Measurements from ENCODE around the gene FALEC. TPM values are rescaled to one million over a fixed set of nuclear protein-coding genes. Genes with fewer than 3 reads are reported as not detected.

The FALEC gene
- total and polyA plus RNA-seq, 9 of the 15 experiments (the other 6 are each of a cell fraction or from before 2014, with no cell fraction given) = 0.15 to 1.8 (median 0.53) TPM; not detected in 5

DNA sequence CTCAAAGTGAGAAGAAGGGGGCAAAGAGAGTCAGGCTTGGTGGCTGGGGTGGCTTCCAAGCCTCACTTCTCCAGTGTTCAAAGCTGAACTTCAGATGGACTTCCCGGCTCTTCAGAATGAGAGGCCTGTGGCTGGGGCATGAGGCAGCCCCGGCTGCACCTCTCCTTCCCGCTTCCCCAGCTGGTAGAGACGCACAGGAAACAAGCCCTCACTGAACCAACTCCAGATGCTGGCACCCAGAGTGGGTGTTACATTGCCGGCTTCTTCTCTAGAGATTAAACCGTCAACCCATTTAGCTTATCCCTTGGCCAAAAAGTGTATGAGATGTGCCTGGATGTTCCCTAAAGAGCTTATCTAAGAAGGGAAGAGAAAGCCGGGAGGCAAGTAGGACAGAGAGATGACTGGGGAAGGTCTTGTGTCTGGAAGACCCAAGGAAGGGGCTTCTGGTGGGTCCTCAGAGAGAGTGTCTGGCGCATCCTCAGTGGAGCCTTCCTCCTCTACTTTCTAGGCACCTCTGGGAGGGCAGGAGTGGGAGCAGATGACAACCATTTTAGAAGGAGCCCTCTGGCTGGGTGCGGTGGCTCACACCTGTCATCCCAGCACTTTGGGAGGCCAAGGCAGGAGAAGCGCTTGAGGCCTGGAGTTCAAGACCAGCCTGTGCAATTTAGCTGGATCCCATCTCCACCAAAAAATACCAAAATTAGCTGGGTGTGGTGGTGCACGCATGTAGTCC lies 35.7 kb downstream of the FALEC start (continued):
- TF ChIP-seq, protein P1, sequence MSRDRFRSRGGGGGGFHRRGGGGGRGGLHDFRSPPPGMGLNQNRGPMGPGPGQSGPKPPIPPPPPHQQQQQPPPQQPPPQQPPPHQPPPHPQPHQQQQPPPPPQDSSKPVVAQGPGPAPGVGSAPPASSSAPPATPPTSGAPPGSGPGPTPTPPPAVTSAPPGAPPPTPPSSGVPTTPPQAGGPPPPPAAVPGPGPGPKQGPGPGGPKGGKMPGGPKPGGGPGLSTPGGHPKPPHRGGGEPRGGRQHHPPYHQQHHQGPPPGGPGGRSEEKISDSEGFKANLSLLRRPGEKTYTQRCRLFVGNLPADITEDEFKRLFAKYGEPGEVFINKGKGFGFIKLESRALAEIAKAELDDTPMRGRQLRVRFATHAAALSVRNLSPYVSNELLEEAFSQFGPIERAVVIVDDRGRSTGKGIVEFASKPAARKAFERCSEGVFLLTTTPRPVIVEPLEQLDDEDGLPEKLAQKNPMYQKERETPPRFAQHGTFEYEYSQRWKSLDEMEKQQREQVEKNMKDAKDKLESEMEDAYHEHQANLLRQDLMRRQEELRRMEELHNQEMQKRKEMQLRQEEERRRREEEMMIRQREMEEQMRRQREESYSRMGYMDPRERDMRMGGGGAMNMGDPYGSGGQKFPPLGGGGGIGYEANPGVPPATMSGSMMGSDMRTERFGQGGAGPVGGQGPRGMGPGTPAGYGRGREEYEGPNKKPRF (IDR thresholded peaks at IDR 0.05; ENCODE audit: low read depth, low read length) = no peak
- TF ChIP-seq JUND (IDR thresholded peaks at IDR 0.05; ENCODE audit: borderline replicate concordance, low read depth, low read length) (no peak), JUND (tag; IDR thresholded peaks at IDR 0.05; ENCODE audit: borderline replicate concordance, low read depth, low read length) (no peak), NRF1 (conservative IDR thresholded peaks at IDR 0.05 in 1 of 2, IDR thresholded peaks at IDR 0.05 in 1 of 2) (no peak), ZNF133 (CRISPR knock-in tag; IDR thresholded peaks at IDR 0.05) (no peak), THRAP3 (IDR thresholded peaks at IDR 0.05; ENCODE audit: borderline replicate concordance) (no peak)
- TF ChIP-seq, protein P2, sequence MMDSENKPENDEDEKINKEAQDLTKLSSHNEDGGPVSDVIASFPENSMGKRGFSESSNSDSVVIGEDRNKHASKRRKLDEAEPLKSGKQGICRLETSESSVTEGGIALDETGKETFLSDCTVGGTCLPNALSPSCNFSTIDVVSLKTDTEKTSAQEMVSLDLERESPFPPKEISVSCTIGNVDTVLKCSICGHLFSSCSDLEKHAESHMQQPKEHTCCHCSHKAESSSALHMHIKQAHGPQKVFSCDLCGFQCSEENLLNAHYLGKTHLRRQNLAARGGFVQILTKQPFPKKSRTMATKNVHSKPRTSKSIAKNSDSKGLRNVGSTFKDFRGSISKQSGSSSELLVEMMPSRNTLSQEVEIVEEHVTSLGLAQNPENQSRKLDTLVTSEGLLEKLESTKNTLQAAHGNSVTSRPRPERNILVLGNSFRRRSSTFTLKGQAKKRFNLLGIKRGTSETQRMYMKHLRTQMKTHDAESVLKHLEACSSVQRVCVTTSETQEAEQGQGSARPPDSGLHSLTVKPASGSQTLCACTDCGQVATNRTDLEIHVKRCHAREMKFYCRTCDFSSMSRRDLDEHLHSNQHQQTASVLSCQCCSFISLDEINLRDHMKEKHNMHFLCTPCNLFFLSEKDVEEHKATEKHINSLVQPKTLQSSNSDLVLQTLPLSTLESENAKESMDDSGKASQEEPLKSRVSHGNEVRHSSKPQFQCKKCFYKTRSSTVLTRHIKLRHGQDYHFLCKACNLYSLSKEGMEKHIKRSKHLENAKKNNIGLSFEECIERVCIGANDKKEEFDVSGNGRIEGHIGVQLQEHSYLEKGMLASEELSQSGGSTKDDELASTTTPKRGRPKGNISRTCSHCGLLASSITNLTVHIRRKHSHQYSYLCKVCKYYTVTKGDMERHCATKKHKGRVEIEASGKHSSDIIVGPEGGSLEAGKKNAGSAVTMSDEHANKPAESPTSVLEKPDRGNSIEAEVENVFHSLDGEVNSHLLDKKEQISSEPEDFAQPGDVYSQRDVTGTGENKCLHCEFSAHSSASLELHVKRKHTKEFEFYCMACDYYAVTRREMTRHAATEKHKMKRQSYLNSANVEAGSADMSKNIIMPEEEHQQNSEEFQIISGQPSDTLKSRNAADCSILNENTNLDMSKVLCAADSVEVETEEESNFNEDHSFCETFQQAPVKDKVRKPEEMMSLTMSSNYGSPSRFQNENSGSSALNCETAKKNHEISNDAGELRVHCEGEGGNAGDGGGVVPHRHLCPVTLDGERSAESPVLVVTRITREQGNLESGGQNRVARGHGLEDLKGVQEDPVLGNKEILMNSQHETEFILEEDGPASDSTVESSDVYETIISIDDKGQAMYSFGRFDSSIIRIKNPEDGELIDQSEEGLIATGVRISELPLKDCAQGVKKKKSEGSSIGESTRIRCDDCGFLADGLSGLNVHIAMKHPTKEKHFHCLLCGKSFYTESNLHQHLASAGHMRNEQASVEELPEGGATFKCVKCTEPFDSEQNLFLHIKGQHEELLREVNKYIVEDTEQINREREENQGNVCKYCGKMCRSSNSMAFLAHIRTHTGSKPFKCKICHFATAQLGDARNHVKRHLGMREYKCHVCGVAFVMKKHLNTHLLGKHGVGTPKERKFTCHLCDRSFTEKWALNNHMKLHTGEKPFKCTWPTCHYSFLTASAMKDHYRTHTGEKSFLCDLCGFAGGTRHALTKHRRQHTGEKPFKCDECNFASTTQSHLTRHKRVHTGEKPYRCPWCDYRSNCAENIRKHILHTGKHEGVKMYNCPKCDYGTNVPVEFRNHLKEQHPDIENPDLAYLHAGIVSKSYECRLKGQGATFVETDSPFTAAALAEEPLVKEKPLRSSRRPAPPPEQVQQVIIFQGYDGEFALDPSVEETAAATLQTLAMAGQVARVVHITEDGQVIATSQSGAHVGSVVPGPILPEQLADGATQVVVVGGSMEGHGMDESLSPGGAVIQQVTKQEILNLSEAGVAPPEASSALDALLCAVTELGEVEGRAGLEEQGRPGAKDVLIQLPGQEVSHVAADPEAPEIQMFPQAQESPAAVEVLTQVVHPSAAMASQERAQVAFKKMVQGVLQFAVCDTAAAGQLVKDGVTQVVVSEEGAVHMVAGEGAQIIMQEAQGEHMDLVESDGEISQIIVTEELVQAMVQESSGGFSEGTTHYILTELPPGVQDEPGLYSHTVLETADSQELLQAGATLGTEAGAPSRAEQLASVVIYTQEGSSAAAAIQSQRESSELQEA (IDR thresholded peaks at IDR 0.05; ENCODE audit: low read depth) = no peak

Data from K562 (cell line).